H1 (cell line): ENCODE results near the gene VAPA. TPM values are rescaled to one million over a fixed set of nuclear protein-coding genes. Genes with fewer than 3 reads are reported as not detected.

ENCODE experiments used
- BCL11A ChIP-seq, 2 experiments: IDR thresholded peaks; one replicate each; pipeline ENCODE4 v1.6.1; 2011; ENCODE audit warnings: low read depth in 2 of 2, low read length in 2 of 2, mild to moderate bottlenecking in 2 of 2
- CHD7 ChIP-seq: fragments of 300-600 bp; sonication (generic); IDR thresholded peaks from 2 replicates; pipeline ENCODE4 v1.7.1; 2012; ENCODE audit warnings: low read length, moderate library complexity, mild to moderate bottlenecking, inconsistent platforms; ENCODE audit not compliant: insufficient replicate concordance
- EP300 ChIP-seq, 2 experiments: IDR thresholded peaks; 1 replicate in 1 of 2; 2 replicates in 1 of 2; pipeline ENCODE4 v1.6.1; 2011 to 2012; ENCODE audit warnings: low read depth in 2 of 2, low read length in 2 of 2, mild to moderate bottlenecking in 2 of 2, borderline replicate concordance in 1 of 2, inconsistent platforms in 1 of 2, moderate library complexity in 1 of 2
- SRF ChIP-seq: IDR thresholded peaks from 2 replicates; pipeline ENCODE4 v1.6.1; 2011; ENCODE audit warnings: mild to moderate bottlenecking, low read depth, low read length, moderate library complexity
- polyA plus RNA-seq, 7 experiments: library from polyadenylated mRNA; depleted of rRNA in 3 of 7; stranded (reverse) in 5 of 7; unstranded in 2 of 7; fragments of >200 nt in 5 of 7; fragments of 200-250 nt in 2 of 7; gene quantifications; 1 replicate in 5 of 7; 2 replicates in 1 of 7; 4 replicates in 1 of 7; pipeline versions ENCODE4 v1.2.1 to v1.2.3, GENCODE V29; 2011 to 2013; ENCODE audit warnings: missing spikeins in 2 of 7, mixed read lengths in 2 of 7
- total RNA-seq: library from RNA; stranded (reverse); fragmentation: NEBNext Ultra II Directional; extraction: Animal tissue kit (Norgen Biotek cat#: 25700); gene quantifications from 2 replicates; pipeline ENCODE4 v1.2.1, GENCODE V29; 2021

Gene VAPA
- total and polyA plus RNA-seq, 2 of the 8 experiments (the other 6 are each of a cell fraction or from before 2014, with no cell fraction given): 79.7 to 130 TPM

GRCh38 chr18:9958861-9959399 is 45.1 kb downstream of the VAPA start (continued):
- TF ChIP-seq CHD7 (no peak), SRF (no peak), BCL11A (IDR thresholded peaks at IDR 0.05; ENCODE audit: low read depth in 2 of 2, low read length in 2 of 2) (no peak), EP300 (IDR thresholded peaks at IDR 0.05; ENCODE audit: borderline replicate concordance in 1 of 2, low read depth in 2 of 2, low read length in 2 of 2) (no peak)
